WTC11 (cell line): ENCODE measurements around the gene CBFB. TPM values are rescaled to one million over a fixed set of nuclear protein-coding genes. Genes with fewer than 3 reads are reported as not detected.
A peak's percentile ranks its signal among the peaks of the same experiment; 100 is the strongest.

Experiments used
- ATAC-seq: fragments of 200-7000 bp; cut with Tn5 transposase; 2 replicates; pipeline ENCODE4 v1.10.0; 2021; ENCODE audit warnings: mild to moderate bottlenecking, moderate library complexity
- CTCF ChIA-PET: fragments of 300-600 bp; sonication (Branson Sonifier 250); formaldehyde crosslinking; loops from one replicate; lab custom pipeline; 2021; ENCODE audit warnings: antibody characterized with exemption; lab: Charles Lee
- POLR2A ChIA-PET: fragments of 350-600 bp; sonication (Branson Sonifier 250); formaldehyde crosslinking; loops from one replicate; lab custom pipeline; 2021; ENCODE audit warnings: antibody characterized with exemption; lab: Charles Lee
- DNase-seq: peaks from one replicate; pipeline ENCODE4 v3.0.0; 2021; ENCODE audit warnings: low spot score
- H3K27ac Mint-ChIP-seq: 2 replicates; pipeline ENCODE4 v1.8.0; 2021; ENCODE audit warnings: mixed read lengths
- H3K27me3 Mint-ChIP-seq: 2 replicates; pipeline ENCODE4 v1.8.0; 2021; ENCODE audit warnings: low read depth, mild to moderate bottlenecking, moderate library complexity, mixed read lengths
- H3K36me3 Mint-ChIP-seq: 2 replicates; pipeline ENCODE4 v1.8.0; 2021; ENCODE audit warnings: mixed read lengths
- H3K4me1 Mint-ChIP-seq: 2 replicates; pipeline ENCODE4 v1.8.0; 2022; ENCODE audit warnings: mixed read lengths
- H3K4me3 Mint-ChIP-seq: 2 replicates; pipeline ENCODE4 v1.8.0; 2021; ENCODE audit warnings: mild to moderate bottlenecking, moderate library complexity, mixed read lengths
- H3K9me3 Mint-ChIP-seq: 2 replicates; pipeline ENCODE4 v1.8.0; 2021; ENCODE audit warnings: mixed read lengths
- CREB1 ChIP-seq: sonication (generic); formaldehyde crosslinking; IDR thresholded peaks from 2 replicates; pipeline ENCODE4 v1.8.0; 2023; ENCODE audit warnings: mild to moderate bottlenecking, missing genetic modification reagents
- CREM ChIP-seq: sonication (generic); formaldehyde crosslinking; IDR thresholded peaks from 2 replicates; pipeline ENCODE4 v1.8.1; 2022; ENCODE audit warnings: mild to moderate bottlenecking, missing genetic modification reagents, moderate library complexity
- GRHL2 ChIP-seq: fragments of 250-450 bp; sonication (Bioruptor Pico); IDR thresholded peaks from 2 replicates; pipeline ENCODE4 v1.8.0; 2022; ENCODE audit warnings: mild to moderate bottlenecking, moderate library complexity; ENCODE audit not compliant: insufficient replicate concordance, severe bottlenecking
- GTF2I ChIP-seq: fragments of 250-450 bp; sonication (Bioruptor Pico); conservative IDR thresholded peaks from 2 replicates; pipeline ENCODE4 v1.4.0; 2021; ENCODE audit warnings: mild to moderate bottlenecking
- HMGA2 ChIP-seq: fragments of 250-450 bp; sonication (Bioruptor Pico); IDR thresholded peaks from 2 replicates; pipeline ENCODE4 v1.4.0; 2021; ENCODE audit warnings: mild to moderate bottlenecking, moderate library complexity
- NR1H2 ChIP-seq: sonication (generic); formaldehyde crosslinking; IDR thresholded peaks from 2 replicates; pipeline ENCODE4 v1.9.0; 2021; ENCODE audit warnings: mild to moderate bottlenecking, moderate library complexity, missing genetic modification reagents
- PRRX2 ChIP-seq: fragments of 250-450 bp; sonication (Bioruptor Pico); IDR thresholded peaks from 2 replicates; pipeline ENCODE4 v1.8.0; 2021; ENCODE audit warnings: mild to moderate bottlenecking
- RORB ChIP-seq: fragments of 250-450 bp; sonication (Bioruptor Pico); IDR thresholded peaks from 2 replicates; pipeline ENCODE4 v1.9.0; 2021; ENCODE audit warnings: mild to moderate bottlenecking
- SP1 ChIP-seq: sonication (generic); formaldehyde crosslinking; conservative IDR thresholded peaks from 2 replicates; pipeline ENCODE4 v1.8.1; 2022; ENCODE audit warnings: missing genetic modification reagents
- ZNF232 ChIP-seq: sonication (generic); formaldehyde crosslinking; IDR thresholded peaks from 2 replicates; pipeline ENCODE4 v1.8.0; 2022; ENCODE audit warnings: mild to moderate bottlenecking, missing genetic modification reagents
- total RNA-seq: library from RNA; stranded (reverse); gene quantifications from 3 replicates; pipeline ENCODE4 v1.2.3, GENCODE V29; 2021
- TF ChIP-seq, protein P1 (sequence below): sonication (generic); formaldehyde crosslinking; IDR thresholded peaks from 2 replicates; pipeline ENCODE4 v1.8.0; 2023; ENCODE audit warnings: missing genetic modification reagents, mild to moderate bottlenecking, borderline replicate concordance
- TF ChIP-seq, protein P2 (sequence below): fragments of 250-450 bp; sonication (Bioruptor Pico); IDR thresholded peaks from 2 replicates; pipeline ENCODE4 v1.9.0; 2021; ENCODE audit warnings: mild to moderate bottlenecking
- TF ChIP-seq, protein P3 (sequence below): sonication (generic); formaldehyde crosslinking; conservative IDR thresholded peaks from 2 replicates; pipeline ENCODE4 v1.8.1; 2022; ENCODE audit warnings: mild to moderate bottlenecking, missing genetic modification reagents
- TF ChIP-seq, protein P4 (sequence below): fragments of 200-600 bp; IDR thresholded peaks from 2 replicates; pipeline ENCODE4 v1.8.0; 2022; ENCODE audit warnings: antibody characterized with exemption
- TF ChIP-seq, protein P5 (sequence below): sonication (generic); formaldehyde crosslinking; IDR thresholded peaks from 2 replicates; pipeline ENCODE4 v1.8.0; 2023; ENCODE audit warnings: missing genetic modification reagents
- TF ChIP-seq, protein P6 (sequence below): sonication (generic); formaldehyde crosslinking; IDR thresholded peaks from 2 replicates; pipeline ENCODE4 v1.8.1; 2022; ENCODE audit warnings: missing genetic modification reagents, borderline replicate concordance
- TF ChIP-seq, protein P7 (sequence below): sonication (generic); formaldehyde crosslinking; IDR thresholded peaks from 2 replicates; pipeline ENCODE4 v1.8.1; 2022; ENCODE audit warnings: low read depth, mild to moderate bottlenecking, moderate library complexity, missing genetic modification reagents, borderline replicate concordance

Gene CBFB
- total RNA-seq, 1 experiment from 2014 or later, result 36.9 TPM

DNA sequence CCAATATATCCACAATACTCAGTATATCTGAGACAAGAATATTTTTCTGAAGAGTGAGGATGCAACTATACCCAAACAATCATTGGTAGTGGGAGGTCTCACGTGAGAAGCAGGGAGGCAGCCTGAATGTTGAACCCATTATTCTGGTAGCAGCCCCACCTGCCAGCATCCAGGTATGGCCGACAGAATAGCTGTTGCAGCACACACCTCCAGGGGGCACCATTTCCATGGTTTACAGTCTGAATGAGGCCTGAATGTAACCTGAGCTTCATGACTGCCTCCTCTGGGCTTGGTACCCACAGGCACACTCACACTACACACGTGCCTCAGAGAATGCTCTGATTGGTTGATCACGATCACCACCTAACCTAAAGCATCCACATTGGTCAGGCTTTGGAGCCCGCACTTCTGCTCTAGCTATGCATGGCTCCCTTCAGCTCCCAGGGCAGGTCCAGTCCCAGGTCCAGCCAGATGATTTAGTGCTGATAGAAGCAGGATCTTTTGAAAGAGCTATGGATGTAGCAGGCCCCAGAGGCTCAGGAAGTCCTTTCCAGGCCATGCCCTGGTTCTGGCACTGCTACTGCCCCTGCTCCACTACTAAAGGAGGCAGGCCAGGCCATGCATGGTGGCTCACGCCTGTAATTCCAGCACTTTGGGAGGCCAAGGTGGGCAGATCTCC, 11.0 kb upstream of the CBFB start (continued):
- TF ChIP-seq, protein P1, sequence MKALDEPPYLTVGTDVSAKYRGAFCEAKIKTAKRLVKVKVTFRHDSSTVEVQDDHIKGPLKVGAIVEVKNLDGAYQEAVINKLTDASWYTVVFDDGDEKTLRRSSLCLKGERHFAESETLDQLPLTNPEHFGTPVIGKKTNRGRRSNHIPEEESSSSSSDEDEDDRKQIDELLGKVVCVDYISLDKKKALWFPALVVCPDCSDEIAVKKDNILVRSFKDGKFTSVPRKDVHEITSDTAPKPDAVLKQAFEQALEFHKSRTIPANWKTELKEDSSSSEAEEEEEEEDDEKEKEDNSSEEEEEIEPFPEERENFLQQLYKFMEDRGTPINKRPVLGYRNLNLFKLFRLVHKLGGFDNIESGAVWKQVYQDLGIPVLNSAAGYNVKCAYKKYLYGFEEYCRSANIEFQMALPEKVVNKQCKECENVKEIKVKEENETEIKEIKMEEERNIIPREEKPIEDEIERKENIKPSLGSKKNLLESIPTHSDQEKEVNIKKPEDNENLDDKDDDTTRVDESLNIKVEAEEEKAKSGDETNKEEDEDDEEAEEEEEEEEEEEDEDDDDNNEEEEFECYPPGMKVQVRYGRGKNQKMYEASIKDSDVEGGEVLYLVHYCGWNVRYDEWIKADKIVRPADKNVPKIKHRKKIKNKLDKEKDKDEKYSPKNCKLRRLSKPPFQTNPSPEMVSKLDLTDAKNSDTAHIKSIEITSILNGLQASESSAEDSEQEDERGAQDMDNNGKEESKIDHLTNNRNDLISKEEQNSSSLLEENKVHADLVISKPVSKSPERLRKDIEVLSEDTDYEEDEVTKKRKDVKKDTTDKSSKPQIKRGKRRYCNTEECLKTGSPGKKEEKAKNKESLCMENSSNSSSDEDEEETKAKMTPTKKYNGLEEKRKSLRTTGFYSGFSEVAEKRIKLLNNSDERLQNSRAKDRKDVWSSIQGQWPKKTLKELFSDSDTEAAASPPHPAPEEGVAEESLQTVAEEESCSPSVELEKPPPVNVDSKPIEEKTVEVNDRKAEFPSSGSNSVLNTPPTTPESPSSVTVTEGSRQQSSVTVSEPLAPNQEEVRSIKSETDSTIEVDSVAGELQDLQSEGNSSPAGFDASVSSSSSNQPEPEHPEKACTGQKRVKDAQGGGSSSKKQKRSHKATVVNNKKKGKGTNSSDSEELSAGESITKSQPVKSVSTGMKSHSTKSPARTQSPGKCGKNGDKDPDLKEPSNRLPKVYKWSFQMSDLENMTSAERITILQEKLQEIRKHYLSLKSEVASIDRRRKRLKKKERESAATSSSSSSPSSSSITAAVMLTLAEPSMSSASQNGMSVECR, result no peak
- TF ChIP-seq CREM (CRISPR knock-in tag) (0 out of 2 replicates have a peak, but pooled peaks have one; percentile 27), GRHL2 (CRISPR knock-in tag) (no peak), ZNF232 (CRISPR knock-in tag) (peak; percentile 72; the same call in 1 of the 2 replicates)
- TF ChIP-seq, all 79 proteins: peak for 13

DNA sequence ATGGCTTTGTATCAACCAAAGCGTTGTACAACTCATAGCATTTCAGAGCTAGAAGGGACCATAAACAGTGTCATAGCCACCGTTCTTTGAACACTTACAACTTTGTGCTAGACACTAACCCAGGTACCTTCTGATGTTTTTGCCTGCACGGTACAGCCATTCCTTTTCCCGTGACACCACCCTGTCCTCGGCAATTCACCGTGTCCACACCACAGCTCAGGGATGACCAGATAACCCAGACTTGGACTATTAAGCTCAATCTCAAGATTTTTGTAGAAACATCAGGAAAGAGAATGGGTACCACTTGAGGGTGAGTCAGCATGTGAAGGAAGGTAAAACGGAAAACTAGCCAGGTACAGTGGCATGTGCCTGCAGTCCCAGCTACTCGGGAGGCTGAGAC, 9.8 kb upstream of the CBFB start:
- H3K9me3 Mint-ChIP-seq, result no peaks in the 10 kb centered on the region
- H3K27me3 Mint-ChIP-seq, result peaks cover 32% of the 10 kb centered on the region
- H3K27ac Mint-ChIP-seq, result no peak overlapping the region
- no peaks in the 10 kb centered on the region for H3K4me1 Mint-ChIP-seq
- TF ChIP-seq NR1H2 (no peak), RORB (no peak), GTF2I (CRISPR knock-in tag) (no peak), HMGA2 (no peak), PRRX2 (CRISPR knock-in tag) (no peak), CREB1 (no peak)
- TF ChIP-seq, protein P2, sequence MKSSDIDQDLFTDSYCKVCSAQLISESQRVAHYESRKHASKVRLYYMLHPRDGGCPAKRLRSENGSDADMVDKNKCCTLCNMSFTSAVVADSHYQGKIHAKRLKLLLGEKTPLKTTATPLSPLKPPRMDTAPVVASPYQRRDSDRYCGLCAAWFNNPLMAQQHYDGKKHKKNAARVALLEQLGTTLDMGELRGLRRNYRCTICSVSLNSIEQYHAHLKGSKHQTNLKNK (CRISPR knock-in tag), result no peak
- TF ChIP-seq, protein P3, sequence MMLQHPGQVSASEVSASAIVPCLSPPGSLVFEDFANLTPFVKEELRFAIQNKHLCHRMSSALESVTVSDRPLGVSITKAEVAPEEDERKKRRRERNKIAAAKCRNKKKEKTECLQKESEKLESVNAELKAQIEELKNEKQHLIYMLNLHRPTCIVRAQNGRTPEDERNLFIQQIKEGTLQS (CRISPR knock-in tag), result no peak
- TF ChIP-seq, protein P4, sequence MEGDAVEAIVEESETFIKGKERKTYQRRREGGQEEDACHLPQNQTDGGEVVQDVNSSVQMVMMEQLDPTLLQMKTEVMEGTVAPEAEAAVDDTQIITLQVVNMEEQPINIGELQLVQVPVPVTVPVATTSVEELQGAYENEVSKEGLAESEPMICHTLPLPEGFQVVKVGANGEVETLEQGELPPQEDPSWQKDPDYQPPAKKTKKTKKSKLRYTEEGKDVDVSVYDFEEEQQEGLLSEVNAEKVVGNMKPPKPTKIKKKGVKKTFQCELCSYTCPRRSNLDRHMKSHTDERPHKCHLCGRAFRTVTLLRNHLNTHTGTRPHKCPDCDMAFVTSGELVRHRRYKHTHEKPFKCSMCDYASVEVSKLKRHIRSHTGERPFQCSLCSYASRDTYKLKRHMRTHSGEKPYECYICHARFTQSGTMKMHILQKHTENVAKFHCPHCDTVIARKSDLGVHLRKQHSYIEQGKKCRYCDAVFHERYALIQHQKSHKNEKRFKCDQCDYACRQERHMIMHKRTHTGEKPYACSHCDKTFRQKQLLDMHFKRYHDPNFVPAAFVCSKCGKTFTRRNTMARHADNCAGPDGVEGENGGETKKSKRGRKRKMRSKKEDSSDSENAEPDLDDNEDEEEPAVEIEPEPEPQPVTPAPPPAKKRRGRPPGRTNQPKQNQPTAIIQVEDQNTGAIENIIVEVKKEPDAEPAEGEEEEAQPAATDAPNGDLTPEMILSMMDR, result no peak
- TF ChIP-seq, protein P5, sequence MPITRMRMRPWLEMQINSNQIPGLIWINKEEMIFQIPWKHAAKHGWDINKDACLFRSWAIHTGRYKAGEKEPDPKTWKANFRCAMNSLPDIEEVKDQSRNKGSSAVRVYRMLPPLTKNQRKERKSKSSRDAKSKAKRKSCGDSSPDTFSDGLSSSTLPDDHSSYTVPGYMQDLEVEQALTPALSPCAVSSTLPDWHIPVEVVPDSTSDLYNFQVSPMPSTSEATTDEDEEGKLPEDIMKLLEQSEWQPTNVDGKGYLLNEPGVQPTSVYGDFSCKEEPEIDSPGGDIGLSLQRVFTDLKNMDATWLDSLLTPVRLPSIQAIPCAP (CRISPR knock-in tag), result no peak
- CTCF ChIA-PET, result interaction anchor here (0.5 to 5.9 kb wide), 6 partner anchors 59 to 166 kb away, joined by 5 to 62 read pairs (median 23); partner anchors contain the start of gene CES3
- no peak overlapping the region for H3K4me3 Mint-ChIP-seq
- no peaks in the 10 kb centered on the region for H3K36me3 Mint-ChIP-seq
- ATAC-seq (no peak), DNase-seq (no peak)
- POLR2A ChIA-PET, result no interaction called here

DNA sequence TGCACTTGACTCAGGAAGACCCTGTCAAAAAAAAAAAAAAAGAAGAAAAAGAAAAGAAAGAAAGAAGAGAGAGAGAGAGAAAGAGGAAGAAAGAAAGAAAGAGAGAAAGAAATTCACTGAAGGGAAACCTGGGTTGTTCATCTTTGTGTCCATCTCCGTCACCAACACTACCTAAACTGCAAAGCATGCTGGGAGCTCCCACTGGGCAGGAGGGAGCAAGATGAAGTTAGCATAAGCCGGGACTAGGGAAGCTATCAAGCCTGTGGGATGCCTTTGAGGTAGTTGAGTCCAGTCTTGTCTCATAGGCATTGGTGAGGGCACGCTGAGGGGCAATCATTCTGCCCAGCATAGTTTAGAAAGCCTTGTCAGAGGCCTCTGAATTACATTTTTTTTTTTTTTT, 7.6 kb upstream of the CBFB start:
- H3K4me3 Mint-ChIP-seq, result no peak overlapping the region
- H3K4me1 Mint-ChIP-seq, result 0 out of 2 replicates have a peak, but pooled peaks cover 3% of the 10 kb centered on the region
- H3K27ac Mint-ChIP-seq, result no peak overlapping the region
- ATAC-seq (no peak), DNase-seq (no peak)
- no peaks in the 10 kb centered on the region for H3K9me3 Mint-ChIP-seq
- no peaks in the 10 kb centered on the region for H3K36me3 Mint-ChIP-seq
- ChIA-PET POLR2A (interaction anchor here (0.6 to 0.7 kb wide), 2 partner anchors 78 to 1238 kb away, joined by 3 read pairs; no protein-coding TSS in a partner anchor), CTCF (interaction anchor here (0.7 to 5.9 kb wide), 6 partner anchors 8 to 164 kb away, joined by 3 to 26 read pairs (median 6); partner anchors contain the start of gene NOL3)
- peaks cover 11% of the 10 kb centered on the region for H3K27me3 Mint-ChIP-seq
- TF ChIP-seq, protein P1, result no peak
- TF ChIP-seq, protein P6, sequence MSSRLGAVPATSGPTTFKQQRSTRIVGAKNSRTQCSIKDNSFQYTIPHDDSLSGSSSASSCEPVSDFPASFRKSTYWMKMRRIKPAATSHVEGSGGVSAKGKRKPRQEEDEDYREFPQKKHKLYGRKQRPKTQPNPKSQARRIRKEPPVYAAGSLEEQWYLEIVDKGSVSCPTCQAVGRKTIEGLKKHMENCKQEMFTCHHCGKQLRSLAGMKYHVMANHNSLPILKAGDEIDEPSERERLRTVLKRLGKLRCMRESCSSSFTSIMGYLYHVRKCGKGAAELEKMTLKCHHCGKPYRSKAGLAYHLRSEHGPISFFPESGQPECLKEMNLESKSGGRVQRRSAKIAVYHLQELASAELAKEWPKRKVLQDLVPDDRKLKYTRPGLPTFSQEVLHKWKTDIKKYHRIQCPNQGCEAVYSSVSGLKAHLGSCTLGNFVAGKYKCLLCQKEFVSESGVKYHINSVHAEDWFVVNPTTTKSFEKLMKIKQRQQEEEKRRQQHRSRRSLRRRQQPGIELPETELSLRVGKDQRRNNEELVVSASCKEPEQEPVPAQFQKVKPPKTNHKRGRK, result no peak
- TF ChIP-seq, protein P7, sequence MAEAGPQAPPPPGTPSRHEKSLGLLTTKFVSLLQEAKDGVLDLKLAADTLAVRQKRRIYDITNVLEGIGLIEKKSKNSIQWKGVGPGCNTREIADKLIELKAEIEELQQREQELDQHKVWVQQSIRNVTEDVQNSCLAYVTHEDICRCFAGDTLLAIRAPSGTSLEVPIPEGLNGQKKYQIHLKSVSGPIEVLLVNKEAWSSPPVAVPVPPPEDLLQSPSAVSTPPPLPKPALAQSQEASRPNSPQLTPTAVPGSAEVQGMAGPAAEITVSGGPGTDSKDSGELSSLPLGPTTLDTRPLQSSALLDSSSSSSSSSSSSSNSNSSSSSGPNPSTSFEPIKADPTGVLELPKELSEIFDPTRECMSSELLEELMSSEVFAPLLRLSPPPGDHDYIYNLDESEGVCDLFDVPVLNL, result no peak
- TF ChIP-seq SP1 (CRISPR knock-in tag), result no peak
